ACHN (cell line): ENCODE measurements around the gene DLGAP4.
"Not testable (repeated sequence)": the region's sequence is repeated elsewhere in the genome, so short reads cannot be mapped to it uniquely, and the experiment has no call there.

Experiments
- DNase-seq: peaks from one replicate; pipeline ENCODE4 v3.0.0-alpha.2; 2015
- in situ Hi-C: cut with HindIII; loops from 2 replicates; pipeline ENCODE4 v1.10.0; 2017; ENCODE audit warnings: low sequenced_read_pairs, low pct_ligation_motif_present, low pct_unique_long_range_greater_than_20kb

The DLGAP4 gene

DNA sequence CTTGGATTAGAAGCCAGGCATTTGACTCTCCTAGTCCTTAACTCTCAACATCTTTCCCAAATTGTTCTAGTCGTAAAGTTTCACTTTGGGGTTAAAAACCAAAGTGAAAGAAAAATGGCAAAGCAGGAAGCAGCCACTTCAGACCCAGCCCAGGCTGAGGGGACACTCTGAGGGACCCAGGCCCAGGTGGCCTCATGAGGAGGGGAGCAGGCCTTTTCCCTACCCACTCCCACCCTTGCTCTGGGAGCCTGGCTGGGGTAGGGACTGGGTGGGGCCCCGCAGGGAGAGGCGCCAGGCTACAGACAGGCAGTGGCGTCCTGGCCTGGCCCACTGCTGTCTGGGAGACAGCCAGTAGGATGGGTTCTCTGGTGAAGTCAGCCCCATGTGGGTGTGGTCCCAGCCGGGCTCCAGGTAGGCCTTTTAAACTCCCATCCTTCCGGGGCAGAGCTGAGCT, 166.5 kb downstream of the DLGAP4 start:
- DNase-seq, result no peak
- in situ Hi-C loops, result no loop called here

DNA sequence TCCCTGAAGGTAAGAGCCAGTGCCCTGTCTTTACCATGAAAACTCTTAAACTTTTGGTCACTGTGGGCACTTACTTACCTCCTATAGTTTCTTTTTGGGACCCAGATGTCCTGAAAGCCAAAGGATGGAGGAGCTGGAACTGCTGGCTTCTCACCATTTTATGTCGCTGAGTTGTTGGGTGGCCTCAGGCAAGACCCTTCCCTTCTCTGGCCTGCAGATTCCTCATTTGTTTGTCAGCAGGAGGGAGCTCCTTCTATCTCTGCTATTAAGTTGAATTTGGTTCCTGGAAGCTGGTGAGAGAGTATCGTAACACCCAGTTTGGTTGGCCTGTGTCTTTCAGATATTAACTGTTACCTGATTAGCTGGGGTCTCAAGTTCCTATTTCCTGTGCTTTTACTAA, 167.0 kb downstream of the DLGAP4 start:
- no peak for DNase-seq

DNA sequence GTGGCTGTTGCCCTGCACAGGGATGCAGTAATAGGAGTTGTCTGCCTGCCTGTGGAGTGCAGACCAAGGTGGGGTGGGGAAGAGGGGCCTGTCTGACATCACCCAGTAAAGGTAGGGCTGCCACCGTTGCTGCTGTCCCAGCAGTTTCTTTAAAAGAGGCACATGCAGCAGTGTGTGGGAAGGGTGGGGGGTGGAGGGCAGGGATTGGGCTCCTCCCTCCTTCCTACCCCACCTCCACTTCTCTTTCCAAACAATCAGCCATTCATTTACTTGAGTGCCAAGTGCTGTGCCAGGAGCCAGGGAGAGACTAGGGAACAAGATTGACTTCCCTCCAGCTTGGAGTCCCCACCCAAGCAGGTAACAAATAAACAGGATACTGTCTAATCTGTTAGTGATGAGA, 168.4 kb downstream of the DLGAP4 start:
- no peak for DNase-seq
- in situ Hi-C loops, result no loop called here

More for the DNA sequence above, 167.0 kb downstream of the DLGAP4 start:
- in situ Hi-C loops, result no loop called here

GRCh38 chr20:36475054-36475453, 168.9 kb downstream of the DLGAP4 start:
- in situ Hi-C loops, DNase-seq: not testable (repeated sequence)

GRCh38 chr20:36477475-36477874, 171.3 kb downstream of the DLGAP4 start:
- DNase-seq, result no peak
- in situ Hi-C loops, result no loop called here

GRCh38 chr20:36478137-36478905, 172.2 kb downstream of the DLGAP4 start:
- DNase-seq, result no peak
- in situ Hi-C loops, result no loop called here

DNA sequence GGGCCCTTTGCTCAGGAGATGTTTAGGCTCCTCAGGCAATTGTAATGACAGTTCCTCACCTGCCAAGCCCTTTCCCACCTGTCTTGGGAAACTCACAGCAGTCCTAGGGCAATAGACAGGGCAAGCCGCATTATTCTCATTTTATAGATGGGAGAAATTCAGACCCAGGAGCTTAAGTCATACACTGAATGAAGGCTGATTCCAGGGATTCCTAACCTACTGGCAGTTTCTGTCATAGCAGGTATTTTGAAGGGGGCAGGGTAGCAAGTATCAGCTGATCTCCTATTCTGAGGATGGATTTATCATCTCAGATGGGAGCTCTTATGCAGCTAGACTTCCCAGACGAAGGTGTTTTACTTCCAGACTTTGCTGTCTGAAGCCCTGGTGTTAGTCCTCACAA, 173.8 kb downstream of the DLGAP4 start:
- in situ Hi-C loops, result no loop called here
- DNase-seq, result no peak

DNA sequence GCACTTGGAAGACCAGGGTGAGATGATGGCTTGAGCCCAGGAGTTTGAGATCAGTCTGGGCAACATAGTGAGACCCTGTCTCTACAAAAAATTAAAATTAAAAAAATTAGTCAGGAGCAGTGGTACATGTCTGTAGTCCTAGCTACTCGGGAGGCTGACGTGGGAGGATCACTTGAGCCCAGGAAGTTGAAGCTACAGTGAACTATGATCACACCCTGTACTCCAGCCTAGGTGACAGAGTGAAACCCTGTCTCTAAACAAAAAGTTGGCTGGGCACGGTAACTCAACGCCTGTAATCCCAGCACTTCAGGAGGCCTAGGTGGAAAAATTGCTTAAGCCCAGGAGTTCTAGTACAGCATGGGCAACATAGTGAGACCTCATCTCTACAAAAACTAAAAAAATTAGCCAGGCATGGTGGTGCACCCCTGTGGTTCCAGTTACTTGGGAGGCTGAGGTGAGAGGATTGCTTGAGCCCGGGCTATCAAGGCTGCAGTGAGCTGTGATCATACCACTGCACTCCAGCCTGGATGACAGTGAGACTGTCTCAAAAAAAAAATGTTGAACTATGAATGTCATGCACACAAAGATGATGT, 174.4 kb downstream of the DLGAP4 start:
- in situ Hi-C loops, result no loop called here
- no peak for DNase-seq

DNA sequence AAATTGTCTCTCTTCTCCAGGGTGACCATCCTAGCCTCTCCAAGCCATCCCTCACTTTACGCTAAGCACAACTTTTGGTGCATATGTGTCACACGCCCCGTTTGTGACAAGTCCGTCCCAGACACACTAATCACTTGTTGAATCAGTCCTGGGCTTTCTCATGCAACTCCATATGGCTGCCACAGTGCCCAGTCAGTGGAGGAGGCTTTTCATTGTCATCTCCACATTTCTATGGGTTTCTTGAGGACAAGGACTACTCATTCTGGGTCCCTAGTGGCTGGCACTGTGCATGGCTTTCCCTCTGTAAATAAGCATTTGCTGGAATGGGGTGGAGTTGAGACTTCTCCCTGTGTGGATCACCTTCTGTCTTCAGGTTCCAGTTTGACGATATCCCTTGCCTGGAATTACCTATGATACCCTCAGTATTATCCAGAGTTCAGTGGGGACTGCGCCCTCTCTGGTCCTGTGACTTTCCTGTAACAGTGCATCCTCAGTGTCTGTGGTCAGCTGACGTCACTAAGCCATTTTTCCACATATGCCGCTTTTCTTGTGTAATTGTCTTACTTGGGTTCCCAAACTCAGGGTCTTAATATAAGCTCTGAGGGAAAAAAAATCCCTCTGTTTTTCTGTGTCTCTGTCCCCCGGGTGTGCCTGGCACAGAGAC, 175.4 kb downstream of the DLGAP4 start:
- in situ Hi-C loops, result no loop called here
- no peak for DNase-seq

DNA sequence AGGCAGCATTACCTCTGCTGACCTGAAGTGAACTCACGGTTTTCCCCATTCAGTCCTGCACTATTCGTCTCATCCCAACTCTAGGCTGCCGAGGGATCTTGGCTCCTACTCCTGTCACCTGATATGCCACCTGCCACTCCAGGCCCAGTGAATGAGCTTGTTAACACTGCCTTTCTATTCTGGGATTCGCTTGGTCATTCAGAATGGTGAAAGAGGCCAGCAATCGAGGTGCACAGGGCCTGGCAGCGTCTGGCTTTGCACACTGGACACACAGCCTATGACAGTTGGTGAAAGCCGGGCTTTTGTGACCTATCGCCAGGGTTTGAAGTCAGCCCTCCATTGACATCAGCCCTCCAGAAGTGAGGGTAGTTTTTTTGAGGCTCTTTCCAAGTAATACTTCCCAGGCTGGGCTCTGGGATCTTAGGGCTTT, 175.9 kb downstream of the DLGAP4 start:
- no peak for DNase-seq

GRCh38 chr20:36483209-36483918, 177.2 kb downstream of the DLGAP4 start:
- no peak for DNase-seq
- in situ Hi-C loops, result no loop called here

More for the DNA sequence above, 175.9 kb downstream of the DLGAP4 start:
- in situ Hi-C loops, result no loop called here

GRCh38 chr20:36483919-36484808, 178.0 kb downstream of the DLGAP4 start:
- in situ Hi-C loops, result no loop called here
- DNase-seq, result no peak

DNA sequence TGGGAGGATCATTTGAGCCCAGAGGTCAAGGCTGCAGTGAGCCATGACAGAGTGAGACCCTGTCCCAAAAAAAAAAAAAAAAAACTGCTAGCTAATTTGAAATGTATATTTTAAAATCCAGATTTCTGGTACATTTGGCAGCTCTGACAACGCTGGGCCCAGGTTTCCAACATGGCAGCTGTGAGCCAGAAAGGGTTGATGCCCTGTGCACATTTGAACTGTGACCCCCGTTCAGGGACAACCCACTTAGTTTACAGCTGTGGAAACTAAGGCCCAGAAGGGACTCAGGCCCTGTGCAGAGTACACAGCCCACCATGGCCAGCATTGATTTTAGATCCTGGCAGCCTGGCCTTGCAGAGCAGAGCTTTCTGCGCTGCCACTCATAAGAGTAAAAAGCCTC, 179.1 kb downstream of the DLGAP4 start:
- no peak for DNase-seq

GRCh38 chr20:36487069-36487468, 180.9 kb downstream of the DLGAP4 start:
- in situ Hi-C loops, result no loop called here
- DNase-seq, result no peak

More for the DNA sequence above, 179.1 kb downstream of the DLGAP4 start:
- in situ Hi-C loops, result no loop called here

DNA sequence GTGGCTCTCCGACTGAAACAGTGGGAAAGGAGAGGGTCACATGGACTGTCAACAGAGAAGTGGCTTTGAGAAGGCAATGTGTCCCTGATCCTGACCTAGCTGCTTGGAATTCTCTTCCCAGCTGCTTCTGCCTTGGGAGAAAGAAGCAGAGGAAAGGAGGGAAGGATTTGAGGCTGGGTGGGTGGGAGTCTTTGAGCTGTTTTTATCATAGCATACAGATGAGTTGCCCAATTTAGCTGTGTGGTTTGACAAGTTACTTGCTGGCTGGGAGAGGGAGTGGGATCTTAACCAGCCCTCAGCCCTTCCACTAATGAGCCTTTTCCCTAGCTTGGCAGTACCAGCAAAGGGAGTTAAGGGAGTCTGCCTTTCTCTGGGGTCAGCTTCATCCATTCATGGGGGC, 184.1 kb downstream of the DLGAP4 start:
- DNase-seq, result no peak
- in situ Hi-C loops, result no loop called here

GRCh38 chr20:36491901-36492617, 185.9 kb downstream of the DLGAP4 start:
- DNase-seq, result no peak
- in situ Hi-C loops, result no loop called here

- peak; percentile 28 for DNase-seq
Observed at GRCh38 chr20:36493051-36493800, 187.1 kb downstream of the DLGAP4 start.

More at GRCh38 chr20:36493051-36493800, 187.1 kb downstream of the DLGAP4 start:
- in situ Hi-C loops, result no loop called here
